OCI-LY1 (cell line): ENCODE results near the gene MAPK8IP1.

Experiments
- H2AFZ ChIP-seq: fragments of 200-600 bp; sonication (generic), shearing (Covaris generic); 2 replicates; pipeline ENCODE4 v1.6.0; 2014; ENCODE audit warnings: antibody characterized with exemption, mild to moderate bottlenecking, low read length
- H3F3A ChIP-seq: fragments of 200-600 bp; sonication (generic), shearing (Covaris generic); 2 replicates; pipeline ENCODE4 v1.6.0; 2014; ENCODE audit warnings: mild to moderate bottlenecking, antibody characterized with exemption, low read length, moderate library complexity; ENCODE audit not compliant: insufficient read depth
- H3K27ac ChIP-seq: fragments of 200-600 bp; sonication (generic); 2 replicates; pipeline ENCODE4 v1.5.1; 2014; ENCODE audit warnings: low read length, mixed run types, mild to moderate bottlenecking, low read depth; ENCODE audit not compliant: poor library complexity, severe bottlenecking
- H3K27me3 ChIP-seq: fragments of 200-600 bp; sonication (generic); 2 replicates; pipeline ENCODE4 v1.6.0; 2014; ENCODE audit warnings: antibody characterized with exemption, mild to moderate bottlenecking, low read length, moderate library complexity; ENCODE audit not compliant: insufficient read depth
- H3K36me3 ChIP-seq: fragments of 200-600 bp; sonication (generic); 2 replicates; pipeline ENCODE4 v1.6.1; 2014; ENCODE audit warnings: mild to moderate bottlenecking, antibody characterized with exemption, low read length, moderate library complexity, mixed read lengths; ENCODE audit not compliant: insufficient read depth
- H3K4me1 ChIP-seq: fragments of 200-600 bp; sonication (generic); 2 replicates; pipeline ENCODE4 v1.5.1; 2014; ENCODE audit warnings: mild to moderate bottlenecking, low read length, moderate library complexity; ENCODE audit not compliant: insufficient read depth, severe bottlenecking
- H3K4me2 ChIP-seq: fragments of 200-600 bp; sonication (generic), shearing (Covaris generic); 2 replicates; pipeline ENCODE4 v1.6.1; 2014; ENCODE audit warnings: low read length
- H3K4me3 ChIP-seq: fragments of 200-600 bp; sonication (generic); 2 replicates; pipeline ENCODE4 v1.5.1; 2014; ENCODE audit warnings: low read length, low read depth, mild to moderate bottlenecking, mixed read lengths; ENCODE audit not compliant: poor library complexity, severe bottlenecking
- H3K79me2 ChIP-seq: fragments of 200-600 bp; shearing (Covaris generic); 2 replicates; pipeline ENCODE4 v1.6.1; 2016; ENCODE audit warnings: mixed run types, low read length, mixed read lengths; ENCODE audit not compliant: insufficient read depth
- H3K9ac ChIP-seq: fragments of 200-600 bp; sonication (generic), shearing (Covaris generic); 2 replicates; pipeline ENCODE4 v1.6.1; 2014; ENCODE audit warnings: mild to moderate bottlenecking, low read length, mixed read lengths
- H3K9me2 ChIP-seq: fragments of 200-600 bp; sonication (generic), shearing (Covaris generic); 2 replicates; pipeline ENCODE4 v1.6.1; 2014; ENCODE audit warnings: low read depth, mild to moderate bottlenecking, low read length, mixed read lengths
- H3K9me3 ChIP-seq: fragments of 200-600 bp; shearing (Covaris generic); 2 replicates; pipeline ENCODE4 v1.6.1; 2014; ENCODE audit warnings: low read length, mixed read lengths
- H4K20me1 ChIP-seq: fragments of 200-600 bp; sonication (generic), shearing (Covaris generic); 2 replicates; pipeline ENCODE4 v1.6.0; 2016; ENCODE audit warnings: mild to moderate bottlenecking, low read length; ENCODE audit not compliant: insufficient read depth
- EZH2 ChIP-seq: fragments of 200-600 bp; sonication (generic), shearing (Covaris generic); IDR thresholded peaks from 2 replicates; pipeline ENCODE4 v1.8.0; 2017; ENCODE audit warnings: borderline replicate concordance, mixed run types, mild to moderate bottlenecking, antibody characterized with exemption, low read length, moderate library complexity, mixed read lengths
- TF ChIP-seq, protein P1 (sequence below): fragments of 200-600 bp; sonication (generic), shearing (Covaris generic); IDR thresholded peaks from 2 replicates; pipeline ENCODE4 v1.5.1; 2017; ENCODE audit warnings: mild to moderate bottlenecking, antibody characterized with exemption, low read length, moderate library complexity, mixed read lengths

The MAPK8IP1 gene

DNA sequence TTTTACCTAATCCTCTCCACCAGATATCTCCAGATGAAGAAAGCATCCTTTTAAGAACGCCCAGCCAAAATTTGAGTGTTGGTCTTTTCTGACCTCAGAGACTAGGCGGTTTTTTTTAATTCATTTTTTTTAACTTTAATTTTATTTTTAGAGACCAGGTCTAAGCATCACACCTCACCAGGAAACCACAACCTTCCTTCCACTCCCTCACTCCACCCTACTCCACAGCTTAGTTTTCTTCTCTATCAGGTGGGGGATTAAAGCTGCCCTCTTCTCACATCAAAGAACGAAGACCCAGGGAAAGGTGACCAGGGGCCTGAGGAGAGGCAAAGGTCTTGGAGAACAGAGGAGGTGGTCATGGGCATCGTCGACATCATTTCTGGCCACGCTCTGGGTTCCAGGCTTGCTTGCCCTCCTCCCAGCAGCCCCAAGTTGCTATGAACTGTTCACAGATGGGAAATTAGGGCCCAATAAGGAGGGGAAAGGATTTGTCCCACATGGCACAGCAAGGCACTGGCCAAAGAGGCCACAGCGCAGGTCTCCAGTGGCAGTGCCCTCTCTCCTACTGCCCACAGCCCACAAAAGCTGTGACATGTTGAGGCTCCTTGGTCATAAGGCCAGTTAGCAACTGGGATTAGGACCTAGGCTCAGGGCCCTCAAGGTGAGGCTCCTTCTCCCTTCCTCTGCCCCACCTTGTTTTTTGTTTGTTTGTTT, 33.7 kb downstream of the MAPK8IP1 start:
- Histone ChIP-seq H3K4me1 (peaks cover 46% of the 10 kb centered on the region), H3K4me2 (peak overlapping the region; percentile 98), H3K9ac (no peak overlapping the region)

DNA sequence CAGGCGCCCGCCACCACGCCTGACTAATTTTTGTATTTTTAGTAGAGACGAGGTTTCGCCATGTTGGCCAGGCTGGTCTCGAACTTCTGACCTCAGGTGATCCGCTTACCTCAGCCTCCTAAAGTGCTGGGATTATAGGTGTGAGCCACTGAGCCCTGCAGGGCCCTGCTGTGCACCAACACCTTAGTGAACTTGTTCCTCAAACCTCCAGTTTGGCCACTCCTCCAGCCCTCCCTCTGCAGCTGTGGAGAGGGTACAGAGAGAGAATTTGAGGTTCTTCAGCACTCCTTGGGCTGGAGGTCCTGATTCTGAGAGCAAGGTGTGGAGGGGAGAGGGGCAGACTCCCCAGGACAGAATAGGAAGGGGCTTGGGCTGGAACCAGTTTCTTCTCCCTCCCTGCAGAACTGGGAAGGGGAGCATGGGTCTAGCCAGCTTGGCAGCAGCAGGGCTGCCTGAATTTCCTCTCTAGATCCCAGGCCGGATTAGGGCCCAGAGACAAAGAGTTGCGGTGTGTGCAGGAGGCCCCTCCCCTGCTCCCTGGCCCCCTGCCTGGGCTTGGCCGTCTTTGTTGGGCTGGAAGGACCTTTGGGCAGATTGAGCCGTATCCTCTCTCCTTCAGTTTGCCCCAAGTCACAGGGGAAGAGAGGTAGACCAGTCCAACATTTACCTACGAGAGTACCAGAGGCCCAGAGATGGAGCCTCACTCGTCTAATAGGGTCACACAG, 34.5 kb downstream of the MAPK8IP1 start:
- Histone ChIP-seq H3K9ac (no peak overlapping the region), H3K27me3 (no peaks in the 10 kb centered on the region), H3K79me2 (0 out of 2 replicates have a peak, but pooled peaks cover 3% of the 10 kb centered on the region), H3K36me3 (peaks cover 14% of the 10 kb centered on the region; the same call in 1 of the 2 replicates), H2AFZ (no peak overlapping the region), H3K4me1 (peaks cover 46% of the 10 kb centered on the region), H3K9me3 (no peaks in the 10 kb centered on the region), H3K9me2 (no peaks in the 10 kb centered on the region), H3F3A (no peaks in the 10 kb centered on the region), H3K4me2 (no peak overlapping the region), H4K20me1 (no peaks in the 10 kb centered on the region), H3K4me3 (no peak overlapping the region), H3K27ac (no peak overlapping the region)
- TF ChIP-seq, protein P1, sequence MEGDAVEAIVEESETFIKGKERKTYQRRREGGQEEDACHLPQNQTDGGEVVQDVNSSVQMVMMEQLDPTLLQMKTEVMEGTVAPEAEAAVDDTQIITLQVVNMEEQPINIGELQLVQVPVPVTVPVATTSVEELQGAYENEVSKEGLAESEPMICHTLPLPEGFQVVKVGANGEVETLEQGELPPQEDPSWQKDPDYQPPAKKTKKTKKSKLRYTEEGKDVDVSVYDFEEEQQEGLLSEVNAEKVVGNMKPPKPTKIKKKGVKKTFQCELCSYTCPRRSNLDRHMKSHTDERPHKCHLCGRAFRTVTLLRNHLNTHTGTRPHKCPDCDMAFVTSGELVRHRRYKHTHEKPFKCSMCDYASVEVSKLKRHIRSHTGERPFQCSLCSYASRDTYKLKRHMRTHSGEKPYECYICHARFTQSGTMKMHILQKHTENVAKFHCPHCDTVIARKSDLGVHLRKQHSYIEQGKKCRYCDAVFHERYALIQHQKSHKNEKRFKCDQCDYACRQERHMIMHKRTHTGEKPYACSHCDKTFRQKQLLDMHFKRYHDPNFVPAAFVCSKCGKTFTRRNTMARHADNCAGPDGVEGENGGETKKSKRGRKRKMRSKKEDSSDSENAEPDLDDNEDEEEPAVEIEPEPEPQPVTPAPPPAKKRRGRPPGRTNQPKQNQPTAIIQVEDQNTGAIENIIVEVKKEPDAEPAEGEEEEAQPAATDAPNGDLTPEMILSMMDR = no peak
- no peak for TF ChIP-seq EZH2

More for the DNA sequence above, 33.7 kb downstream of the MAPK8IP1 start:
- Histone ChIP-seq H2AFZ (no peak overlapping the region), H3K79me2 (0 out of 2 replicates have a peak, but pooled peaks cover 3% of the 10 kb centered on the region), H3K27me3 (no peaks in the 10 kb centered on the region), H4K20me1 (no peaks in the 10 kb centered on the region), H3K36me3 (peaks cover 22% of the 10 kb centered on the region), H3K27ac (no peak overlapping the region), H3K9me2 (no peaks in the 10 kb centered on the region), H3K4me3 (peak overlapping the region; percentile 99), H3K9me3 (no peaks in the 10 kb centered on the region), H3F3A (no peaks in the 10 kb centered on the region)
- TF ChIP-seq, protein P1 = no peak
- no peak for TF ChIP-seq EZH2

DNA sequence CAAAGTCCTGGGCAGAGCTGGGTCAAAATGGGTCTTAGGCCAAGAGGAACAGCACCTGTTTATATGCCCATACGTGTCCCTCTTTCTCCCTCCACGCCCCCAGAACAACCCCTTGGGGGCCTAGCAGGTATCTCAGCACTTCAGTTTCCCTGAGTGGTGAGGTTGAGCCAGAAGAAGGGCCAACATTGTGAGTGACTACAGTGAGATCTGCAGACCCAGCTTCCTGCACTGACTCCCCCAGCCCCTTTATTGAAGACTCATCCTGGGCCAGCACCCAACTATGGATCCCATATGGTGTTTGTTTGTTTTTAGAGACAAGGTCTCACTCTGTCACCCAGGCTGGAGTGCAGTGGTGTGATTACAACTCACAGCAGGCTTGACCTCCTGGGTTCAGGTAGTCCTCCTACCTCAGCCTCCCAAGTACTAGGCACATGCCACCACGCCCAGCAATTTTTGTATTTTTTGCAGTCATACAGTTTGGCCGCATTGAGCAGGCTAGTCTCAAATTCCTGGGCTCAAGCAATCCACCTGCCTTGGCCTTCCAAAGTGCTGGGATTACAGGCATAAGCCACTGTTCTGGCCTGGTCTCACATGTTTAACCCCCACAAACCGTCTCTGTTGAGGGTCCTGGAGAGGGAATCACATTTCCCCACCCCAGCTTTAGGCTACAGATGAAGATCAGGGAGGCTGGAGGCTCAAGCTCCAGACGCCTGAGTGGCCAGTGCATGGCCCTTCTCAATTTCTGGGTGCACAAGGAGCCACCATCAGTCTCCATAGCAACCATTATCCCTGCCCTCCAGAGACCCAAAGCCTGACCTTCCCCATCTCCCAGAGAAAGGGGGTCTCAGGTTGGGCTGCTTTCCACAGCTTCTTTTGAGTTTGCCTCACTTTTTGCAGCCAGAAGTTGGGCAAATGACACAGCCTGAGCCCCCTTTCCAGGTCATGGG, 35.4 kb downstream of the MAPK8IP1 start:
- H3K79me2 ChIP-seq = 0 out of 2 replicates have a peak, but pooled peaks cover 3% of the 10 kb centered on the region
- H3K9me2 ChIP-seq = no peaks in the 10 kb centered on the region
- no peaks in the 10 kb centered on the region for H4K20me1 ChIP-seq
- H2AFZ ChIP-seq = no peak overlapping the region
- peaks cover 46% of the 10 kb centered on the region for H3K4me1 ChIP-seq
- H3F3A ChIP-seq = no peaks in the 10 kb centered on the region
- H3K36me3 ChIP-seq = peaks cover 6% of the 10 kb centered on the region; the same call in 1 of the 2 replicates
- H3K4me2 ChIP-seq = no peak overlapping the region
- TF ChIP-seq, protein P1 = no peak
- no peak for TF ChIP-seq EZH2
- H3K4me3 ChIP-seq = no peak overlapping the region
- H3K9me3 ChIP-seq = no peaks in the 10 kb centered on the region
- H3K9ac ChIP-seq = no peak overlapping the region
- H3K27ac ChIP-seq = no peak overlapping the region
- no peaks in the 10 kb centered on the region for H3K27me3 ChIP-seq
